Measurements from ENCODE around the gene NWD2.

The NWD2 gene

GRCh38 chr4:37385424-37385823, 140.9 kb downstream of the NWD2 start:
- no peaks in the 10 kb centered on the region for H3K27me3 ChIP-seq (ENCODE audit: control insufficient read depth, low read length)
- H3K4me2 ChIP-seq (ENCODE audit: low read length) = no peak overlapping the region
- no peak overlapping the region for H3K27ac ChIP-seq (ENCODE audit: low read depth, low read length)
- TF ChIP-seq, protein P1, sequence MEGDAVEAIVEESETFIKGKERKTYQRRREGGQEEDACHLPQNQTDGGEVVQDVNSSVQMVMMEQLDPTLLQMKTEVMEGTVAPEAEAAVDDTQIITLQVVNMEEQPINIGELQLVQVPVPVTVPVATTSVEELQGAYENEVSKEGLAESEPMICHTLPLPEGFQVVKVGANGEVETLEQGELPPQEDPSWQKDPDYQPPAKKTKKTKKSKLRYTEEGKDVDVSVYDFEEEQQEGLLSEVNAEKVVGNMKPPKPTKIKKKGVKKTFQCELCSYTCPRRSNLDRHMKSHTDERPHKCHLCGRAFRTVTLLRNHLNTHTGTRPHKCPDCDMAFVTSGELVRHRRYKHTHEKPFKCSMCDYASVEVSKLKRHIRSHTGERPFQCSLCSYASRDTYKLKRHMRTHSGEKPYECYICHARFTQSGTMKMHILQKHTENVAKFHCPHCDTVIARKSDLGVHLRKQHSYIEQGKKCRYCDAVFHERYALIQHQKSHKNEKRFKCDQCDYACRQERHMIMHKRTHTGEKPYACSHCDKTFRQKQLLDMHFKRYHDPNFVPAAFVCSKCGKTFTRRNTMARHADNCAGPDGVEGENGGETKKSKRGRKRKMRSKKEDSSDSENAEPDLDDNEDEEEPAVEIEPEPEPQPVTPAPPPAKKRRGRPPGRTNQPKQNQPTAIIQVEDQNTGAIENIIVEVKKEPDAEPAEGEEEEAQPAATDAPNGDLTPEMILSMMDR (IDR thresholded peaks at IDR 0.05; ENCODE audit: low read depth, low read length, poor library complexity, severe bottlenecking) = no peak
- TF ChIP-seq EZH2phosphoT487 (IDR thresholded peaks at IDR 0.05; ENCODE audit: borderline replicate concordance, low read length) = no peak
- H3K9me2 ChIP-seq (replicated peaks; ENCODE audit: control insufficient read depth, low read length) = no peaks in the 10 kb centered on the region
- no peaks in the 10 kb centered on the region for H3K36me3 ChIP-seq (ENCODE audit: control insufficient read depth, low read length)
- no peaks in the 10 kb centered on the region for H3K9me3 ChIP-seq (ENCODE audit: control insufficient read depth, insufficient read depth, low read length)
- no peaks in the 10 kb centered on the region for H4K20me1 ChIP-seq (ENCODE audit: control insufficient read depth, insufficient read depth, low read depth, low read length)
- H3K79me2 ChIP-seq (ENCODE audit: control insufficient read depth, low read length) = no peaks in the 10 kb centered on the region
- H3F3A ChIP-seq (ENCODE audit: control insufficient read depth, insufficient read depth) = no peaks in the 10 kb centered on the region
- H3K4me3 ChIP-seq (ENCODE audit: low read length) = no peak overlapping the region
- no peaks in the 10 kb centered on the region for H3K4me1 ChIP-seq (ENCODE audit: control insufficient read depth, low read length)

DNA sequence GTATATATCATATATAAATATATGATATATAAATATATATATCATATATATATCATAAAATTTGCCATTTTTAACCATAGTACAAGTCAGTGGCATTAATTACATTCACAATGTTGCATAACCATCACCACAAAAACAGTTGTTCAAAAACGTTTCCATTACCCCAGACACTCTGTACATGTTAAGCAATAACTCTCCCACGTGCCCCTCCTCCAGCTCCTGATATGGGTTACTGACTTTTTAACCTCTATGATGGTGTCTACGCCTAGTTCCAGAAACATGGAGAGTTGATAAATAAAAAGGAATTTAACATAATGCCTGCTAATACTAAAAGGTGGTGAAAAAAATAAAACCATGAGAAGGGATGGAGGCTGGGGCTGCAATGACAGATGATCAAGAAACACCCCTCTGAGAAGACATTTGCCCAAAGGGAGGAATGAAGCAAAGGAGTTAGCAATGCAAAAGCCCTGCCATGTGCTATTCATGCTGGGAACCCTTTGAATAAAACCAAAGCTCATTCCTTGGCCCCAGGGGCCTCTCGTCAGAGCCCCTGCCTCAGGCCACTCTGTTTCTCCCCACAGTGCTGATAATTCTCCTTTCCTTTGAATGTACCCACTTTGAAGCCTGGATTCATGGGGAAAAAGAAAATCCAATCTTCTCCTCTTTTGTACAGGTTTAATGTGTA, 144.3 kb downstream of the NWD2 start:
- H3K79me2 ChIP-seq (ENCODE audit: control insufficient read depth, low read length) = no peaks in the 10 kb centered on the region
- no peak overlapping the region for H3K27ac ChIP-seq (ENCODE audit: low read depth, low read length)
- H3K9me3 ChIP-seq (ENCODE audit: control insufficient read depth, insufficient read depth, low read length) = no peaks in the 10 kb centered on the region
- no peak overlapping the region for H3K4me2 ChIP-seq (ENCODE audit: low read length)
- H3K27me3 ChIP-seq (ENCODE audit: control insufficient read depth, low read length) = no peaks in the 10 kb centered on the region
- no peaks in the 10 kb centered on the region for H3K36me3 ChIP-seq (ENCODE audit: control insufficient read depth, low read length)
- H3K4me1 ChIP-seq (ENCODE audit: control insufficient read depth, low read length) = no peaks in the 10 kb centered on the region
- H3K9me2 ChIP-seq (replicated peaks; ENCODE audit: control insufficient read depth, low read length) = no peaks in the 10 kb centered on the region
- no peak overlapping the region for H3K4me3 ChIP-seq (ENCODE audit: low read length)
- no peaks in the 10 kb centered on the region for H3F3A ChIP-seq (ENCODE audit: control insufficient read depth, insufficient read depth)
- H4K20me1 ChIP-seq (ENCODE audit: control insufficient read depth, insufficient read depth, low read depth, low read length) = no peaks in the 10 kb centered on the region
- TF ChIP-seq EZH2phosphoT487 (IDR thresholded peaks at IDR 0.05; ENCODE audit: borderline replicate concordance, low read length) = no peak
- TF ChIP-seq, protein P1 (IDR thresholded peaks at IDR 0.05; ENCODE audit: low read depth, low read length, poor library complexity, severe bottlenecking) = no peak

GRCh38 chr4:37389366-37389765, 144.8 kb downstream of the NWD2 start:
- no peaks in the 10 kb centered on the region for H3K9me3 ChIP-seq (ENCODE audit: control insufficient read depth, insufficient read depth, low read length)
- H3K9me2 ChIP-seq (replicated peaks; ENCODE audit: control insufficient read depth, low read length) = no peaks in the 10 kb centered on the region
- no peaks in the 10 kb centered on the region for H3K79me2 ChIP-seq (ENCODE audit: control insufficient read depth, low read length)
- H3K27me3 ChIP-seq (ENCODE audit: control insufficient read depth, low read length) = no peaks in the 10 kb centered on the region
- H3K36me3 ChIP-seq (ENCODE audit: control insufficient read depth, low read length) = no peaks in the 10 kb centered on the region
- H3K4me1 ChIP-seq (ENCODE audit: control insufficient read depth, low read length) = no peaks in the 10 kb centered on the region
- H3F3A ChIP-seq (ENCODE audit: control insufficient read depth, insufficient read depth) = no peaks in the 10 kb centered on the region
- H4K20me1 ChIP-seq (ENCODE audit: control insufficient read depth, insufficient read depth, low read depth, low read length) = no peaks in the 10 kb centered on the region
- H3K4me2 ChIP-seq (ENCODE audit: low read length) = no peak overlapping the region
- TF ChIP-seq, protein P1 (IDR thresholded peaks at IDR 0.05; ENCODE audit: low read depth, low read length, poor library complexity, severe bottlenecking) = no peak
- TF ChIP-seq EZH2phosphoT487 (IDR thresholded peaks at IDR 0.05; ENCODE audit: borderline replicate concordance, low read length) = no peak
- no peak overlapping the region for H3K4me3 ChIP-seq (ENCODE audit: low read length)
- H3K27ac ChIP-seq (ENCODE audit: low read depth, low read length) = no peak overlapping the region
